Measurements from ENCODE around the gene NINJ2. TPM values are rescaled to one million over a fixed set of nuclear protein-coding genes. Genes with fewer than 3 reads are reported as not detected.

The NINJ2 gene
- total RNA-seq, 4 donors from 2014 or later = 3.8 to 8.3 (median 5.2) TPM; not detected in 1

DNA sequence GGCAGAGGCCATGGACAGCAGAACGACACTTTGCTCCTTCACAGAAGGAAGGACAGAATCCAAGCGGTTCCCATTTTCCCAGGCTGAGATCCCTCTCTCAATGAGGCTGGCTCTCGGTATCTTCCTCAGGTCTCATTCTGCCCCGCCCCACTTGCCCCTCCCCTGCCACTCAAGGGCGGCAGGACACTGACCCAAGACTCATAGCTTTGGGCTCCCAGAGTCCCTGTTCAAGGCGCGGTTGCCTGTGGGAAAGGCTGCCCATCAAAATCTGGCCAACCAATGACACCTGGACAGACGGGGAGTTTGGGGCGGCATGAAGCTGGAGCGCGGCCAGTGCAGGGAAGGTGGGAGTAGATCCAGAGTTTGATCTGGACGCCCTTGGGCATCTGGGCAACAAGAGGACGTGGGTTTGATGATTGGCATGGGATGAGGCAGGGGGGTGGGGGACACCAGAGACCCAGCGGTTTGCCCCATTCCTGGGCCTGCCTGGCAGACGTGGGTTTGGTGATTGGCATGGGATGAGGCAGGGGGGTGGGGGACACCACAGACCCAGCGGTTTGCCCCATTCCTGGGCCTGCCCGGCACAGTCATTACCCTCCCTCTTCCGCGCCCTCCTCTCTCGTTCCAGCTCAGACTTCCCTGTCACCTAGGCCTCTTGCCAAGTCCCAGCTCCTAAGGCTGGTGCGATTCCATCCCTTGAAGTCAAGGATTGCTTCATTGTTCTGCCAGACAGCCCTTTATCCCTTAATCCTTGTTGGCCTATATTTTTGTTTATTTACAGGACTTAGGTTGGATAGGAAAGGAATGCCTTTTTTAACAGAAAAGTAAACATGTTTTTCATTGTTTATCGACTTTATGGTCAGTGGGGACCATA, 92.1 kb downstream of the NINJ2 start:
- TF ChIP-seq, protein P1, sequence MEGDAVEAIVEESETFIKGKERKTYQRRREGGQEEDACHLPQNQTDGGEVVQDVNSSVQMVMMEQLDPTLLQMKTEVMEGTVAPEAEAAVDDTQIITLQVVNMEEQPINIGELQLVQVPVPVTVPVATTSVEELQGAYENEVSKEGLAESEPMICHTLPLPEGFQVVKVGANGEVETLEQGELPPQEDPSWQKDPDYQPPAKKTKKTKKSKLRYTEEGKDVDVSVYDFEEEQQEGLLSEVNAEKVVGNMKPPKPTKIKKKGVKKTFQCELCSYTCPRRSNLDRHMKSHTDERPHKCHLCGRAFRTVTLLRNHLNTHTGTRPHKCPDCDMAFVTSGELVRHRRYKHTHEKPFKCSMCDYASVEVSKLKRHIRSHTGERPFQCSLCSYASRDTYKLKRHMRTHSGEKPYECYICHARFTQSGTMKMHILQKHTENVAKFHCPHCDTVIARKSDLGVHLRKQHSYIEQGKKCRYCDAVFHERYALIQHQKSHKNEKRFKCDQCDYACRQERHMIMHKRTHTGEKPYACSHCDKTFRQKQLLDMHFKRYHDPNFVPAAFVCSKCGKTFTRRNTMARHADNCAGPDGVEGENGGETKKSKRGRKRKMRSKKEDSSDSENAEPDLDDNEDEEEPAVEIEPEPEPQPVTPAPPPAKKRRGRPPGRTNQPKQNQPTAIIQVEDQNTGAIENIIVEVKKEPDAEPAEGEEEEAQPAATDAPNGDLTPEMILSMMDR (IDR thresholded peaks at IDR 0.05) = no peak
- TF ChIP-seq POLR2A (IDR thresholded peaks at IDR 0.05) = no peak
- peak overlapping the region; percentile 47 to 71 (median 57) for H3K4me3 ChIP-seq
- no peaks in the 10 kb centered on the region for H3K27me3 ChIP-seq
- H3K36me3 ChIP-seq = no peaks in the 10 kb centered on the region
- H3K27ac ChIP-seq = peak overlapping the region; percentile 67 to 91 (median 84)
- no peaks in the 10 kb centered on the region for H3K9me3 ChIP-seq
- DNase-seq = peak in 2 of 3 donors; percentile 84 to 86
- H3K4me1 ChIP-seq = peaks cover 2 to 38% (median 8%) of the 10 kb centered on the region in 4 donors

DNA sequence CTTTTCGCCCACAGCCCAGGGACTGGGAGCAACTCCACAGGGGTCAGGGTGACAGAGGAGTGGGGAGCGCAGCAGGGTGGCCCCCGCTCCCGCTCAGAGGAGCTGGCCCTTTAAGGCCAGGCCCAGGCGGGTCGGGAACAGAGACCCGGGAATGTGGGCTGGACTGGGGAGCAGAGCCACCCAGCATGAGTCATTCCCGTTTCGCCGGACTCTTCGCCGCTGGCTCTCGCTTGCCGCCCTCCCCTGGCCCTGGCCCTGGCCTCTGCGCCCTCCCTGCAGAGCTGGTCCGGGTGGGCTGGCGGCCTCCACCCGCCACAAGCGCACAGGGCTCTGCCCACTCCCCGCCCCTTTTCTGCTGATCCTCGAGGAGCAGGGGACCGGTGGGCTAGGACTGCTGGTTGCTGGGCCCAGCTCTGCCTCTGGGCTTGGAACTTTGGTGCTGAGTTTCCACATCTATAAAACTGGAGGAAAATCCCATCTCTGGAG, 92.8 kb downstream of the NINJ2 start:
- Histone ChIP-seq H3K9me3 (no peaks in the 10 kb centered on the region), H3K4me1 (peaks cover 0 to 32% (median 4%) of the 10 kb centered on the region in 4 donors), H3K4me3 (peak overlapping the region; percentile 47 to 71 (median 57)), H3K36me3 (no peaks in the 10 kb centered on the region), H3K27ac (peak overlapping the region; percentile 67 to 91 (median 84)), H3K27me3 (no peaks in the 10 kb centered on the region)
- peak in 2 of 3 donors; percentile 87 to 88 for DNase-seq
- TF ChIP-seq, protein P1 (IDR thresholded peaks at IDR 0.05) = no peak
- TF ChIP-seq POLR2A (IDR thresholded peaks at IDR 0.05) = peak; percentile 60 to 68

DNA sequence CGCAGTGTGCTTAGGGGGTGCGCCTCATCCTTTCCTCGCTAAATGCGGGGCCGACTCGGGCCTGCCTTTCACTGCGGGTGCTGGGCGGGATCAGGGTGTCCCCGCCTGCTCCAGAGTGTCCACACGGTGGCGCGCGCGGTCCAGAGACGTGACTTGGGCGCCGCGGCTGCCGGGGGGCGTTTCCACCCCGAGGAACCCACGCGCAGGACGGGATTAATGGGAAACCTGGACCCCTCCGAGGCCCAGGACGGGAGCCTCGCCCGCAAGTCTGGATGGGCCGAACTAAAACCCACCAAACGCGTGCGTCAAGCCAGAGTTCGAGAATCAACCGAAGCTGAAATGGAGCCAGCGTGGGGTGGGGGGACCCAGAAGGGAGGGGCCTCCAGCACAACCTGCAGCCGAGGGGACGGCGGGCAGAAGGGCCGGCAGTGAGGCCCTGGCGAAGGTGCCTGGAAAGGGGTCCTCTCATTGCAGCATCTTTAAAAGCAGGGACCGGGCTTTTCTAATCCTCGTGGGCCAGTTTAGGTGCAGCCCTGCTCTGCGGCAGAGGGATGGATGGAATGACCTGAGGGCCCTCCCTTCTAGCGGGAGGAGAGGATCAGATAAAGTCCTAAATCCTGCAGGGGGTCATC, 93.3 kb downstream of the NINJ2 start:
- H3K9me3 ChIP-seq = no peaks in the 10 kb centered on the region
- TF ChIP-seq, protein P1 (IDR thresholded peaks at IDR 0.05) = peak; percentile 79 to 97 (median 92)
- no peak for TF ChIP-seq POLR2A (IDR thresholded peaks at IDR 0.05)
- peaks cover 0 to 32% (median 4%) of the 10 kb centered on the region in 4 donors for H3K4me1 ChIP-seq
- peak; percentile 81 to 94 (median 94) for DNase-seq
- H3K36me3 ChIP-seq = no peaks in the 10 kb centered on the region
- no peaks in the 10 kb centered on the region for H3K27me3 ChIP-seq
- H3K27ac ChIP-seq = peak overlapping the region; percentile 67 to 91 (median 84)
- peak overlapping the region; percentile 47 to 71 (median 57) for H3K4me3 ChIP-seq

DNA sequence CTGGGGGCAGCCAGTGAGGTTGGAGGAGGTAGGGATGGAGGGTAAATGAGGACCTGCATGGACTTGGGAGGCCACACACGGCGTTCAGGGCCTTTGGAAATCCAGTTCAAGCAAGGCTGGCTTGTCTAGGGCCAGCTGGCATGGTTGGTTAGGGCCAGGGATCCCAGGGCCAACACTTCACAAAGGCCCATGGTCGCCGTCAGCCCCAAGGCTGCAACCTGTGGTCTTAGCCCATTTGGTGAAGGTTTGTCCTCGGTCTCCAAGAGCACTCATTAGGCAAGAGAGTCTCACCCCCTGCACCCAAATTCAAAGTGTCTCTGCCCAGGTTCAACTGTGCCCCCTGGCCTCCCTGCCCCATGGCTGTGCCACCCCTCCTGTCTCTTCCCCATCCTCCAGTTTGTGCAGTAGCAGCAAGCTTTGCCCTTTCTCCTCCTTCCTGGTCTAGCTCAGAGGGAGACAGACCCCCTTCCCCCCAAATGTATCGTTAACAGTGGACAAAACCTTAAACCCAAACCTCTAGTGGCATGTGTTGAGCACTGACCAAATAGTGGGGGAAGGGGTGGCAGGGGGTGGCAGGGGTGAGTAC, 94.1 kb downstream of the NINJ2 start:
- H3K27me3 ChIP-seq = no peaks in the 10 kb centered on the region
- no peaks in the 10 kb centered on the region for H3K9me3 ChIP-seq
- H3K27ac ChIP-seq = peak overlapping the region in 3 of 4 donors; percentile 25 to 91 (median 67)
- H3K36me3 ChIP-seq = no peaks in the 10 kb centered on the region
- TF ChIP-seq, protein P1 (IDR thresholded peaks at IDR 0.05) = no peak
- TF ChIP-seq POLR2A (IDR thresholded peaks at IDR 0.05) = no peak
- DNase-seq = peak in 1 of 3 donors; percentile 34
- H3K4me1 ChIP-seq = peaks cover 0 to 32% (median 4%) of the 10 kb centered on the region in 4 donors
- H3K4me3 ChIP-seq = peak overlapping the region in 3 of 4 donors; percentile 49 to 71 (median 65)

DNA sequence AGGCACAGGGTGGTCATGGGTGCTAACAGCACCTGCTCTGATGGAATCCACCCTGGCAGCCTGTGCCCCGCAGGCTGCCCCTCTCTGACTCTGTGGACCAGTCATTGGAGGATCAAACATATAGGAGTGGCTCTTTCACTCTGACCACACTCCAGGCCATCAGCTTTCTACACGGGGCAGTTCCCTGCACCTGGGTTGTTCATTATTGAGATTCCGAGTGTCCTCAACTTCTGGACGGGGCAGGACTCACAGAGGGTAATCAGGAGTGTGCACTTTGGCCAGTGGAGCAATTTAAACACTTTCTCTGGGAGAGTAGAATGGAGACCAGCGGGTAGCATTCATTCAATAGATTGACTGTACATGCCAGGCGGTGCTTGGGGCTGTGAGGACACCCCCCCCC, 94.8 kb downstream of the NINJ2 start:
- Histone ChIP-seq H3K4me1 (peaks cover 0 to 32% (median 6%) of the 10 kb centered on the region in 4 donors), H3K27me3 (no peaks in the 10 kb centered on the region), H3K36me3 (no peaks in the 10 kb centered on the region), H3K27ac (peak overlapping the region in 2 of 4 donors; percentile 25 to 60), H3K4me3 (no peak overlapping the region), H3K9me3 (no peaks in the 10 kb centered on the region)
- TF ChIP-seq, protein P1 (IDR thresholded peaks at IDR 0.05) = no peak
- TF ChIP-seq POLR2A (IDR thresholded peaks at IDR 0.05) = no peak
- peak in 1 of 3 donors; percentile 59 for DNase-seq
